SU-DHL-6 (cell line): ENCODE measurements around the gene BMP7.

ENCODE experiments used
- EZH2phosphoT487 ChIP-seq: fragments of 200-600 bp; sonication (generic), shearing (Covaris generic); conservative IDR thresholded peaks from 2 replicates; pipeline ENCODE4 v1.6.1; 2018; ENCODE audit warnings: mild to moderate bottlenecking, antibody characterized with exemption, low read length, moderate library complexity, mixed read lengths
- TF ChIP-seq, protein P1 (sequence below): fragments of 200-600 bp; sonication (generic); IDR thresholded peaks from one replicate; pipeline ENCODE4 v1.5.1; 2017; ENCODE audit warnings: antibody characterized with exemption, mild to moderate bottlenecking, low read length, moderate library complexity; ENCODE audit not compliant: insufficient read depth, poor library complexity, severe bottlenecking

GRCh38 chr20:57215826-57216471 is 50.5 kb downstream of the BMP7 start:
- TF ChIP-seq, protein P1, sequence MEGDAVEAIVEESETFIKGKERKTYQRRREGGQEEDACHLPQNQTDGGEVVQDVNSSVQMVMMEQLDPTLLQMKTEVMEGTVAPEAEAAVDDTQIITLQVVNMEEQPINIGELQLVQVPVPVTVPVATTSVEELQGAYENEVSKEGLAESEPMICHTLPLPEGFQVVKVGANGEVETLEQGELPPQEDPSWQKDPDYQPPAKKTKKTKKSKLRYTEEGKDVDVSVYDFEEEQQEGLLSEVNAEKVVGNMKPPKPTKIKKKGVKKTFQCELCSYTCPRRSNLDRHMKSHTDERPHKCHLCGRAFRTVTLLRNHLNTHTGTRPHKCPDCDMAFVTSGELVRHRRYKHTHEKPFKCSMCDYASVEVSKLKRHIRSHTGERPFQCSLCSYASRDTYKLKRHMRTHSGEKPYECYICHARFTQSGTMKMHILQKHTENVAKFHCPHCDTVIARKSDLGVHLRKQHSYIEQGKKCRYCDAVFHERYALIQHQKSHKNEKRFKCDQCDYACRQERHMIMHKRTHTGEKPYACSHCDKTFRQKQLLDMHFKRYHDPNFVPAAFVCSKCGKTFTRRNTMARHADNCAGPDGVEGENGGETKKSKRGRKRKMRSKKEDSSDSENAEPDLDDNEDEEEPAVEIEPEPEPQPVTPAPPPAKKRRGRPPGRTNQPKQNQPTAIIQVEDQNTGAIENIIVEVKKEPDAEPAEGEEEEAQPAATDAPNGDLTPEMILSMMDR = no peak
- no peak for TF ChIP-seq EZH2phosphoT487
